HepG2 (cell line): Measurements from ENCODE around the gene MGMT. TPM values are rescaled to one million over a fixed set of nuclear protein-coding genes. Genes with fewer than 3 reads are reported as not detected.

ENCODE experiments used
- ATAC-seq: fragments of 200-7000 bp; cut with Tn5 transposase; 3 replicates; pipeline ENCODE4 v1.9.1; 2020; ENCODE audit warnings: mild to moderate bottlenecking, moderate library complexity
- BruUV-seq: library from RNA; stranded (reverse); fragments of 400-500 nt; replicated peaks from 2 replicates; lab custom pipeline; 2021; lab: Mats Ljungman, UMichigan
- CTCF ChIA-PET: fragments of 300-600 bp; formaldehyde crosslinking; extraction: SDS; loops from one replicate; lab custom pipeline; 2021; ENCODE audit warnings: low total read pairs, inconsistent platforms, low intra/inter-chr PET ratio; lab: Yijun Ruan, JAX
- POLR2A ChIA-PET: fragments of 350-600 bp; sonication (Branson Sonifier 250); formaldehyde crosslinking; loops from one replicate; lab custom pipeline; 2020; ENCODE audit warnings: antibody characterized with exemption, inconsistent platforms; lab: Yijun Ruan, JAX
- DNase-seq: peaks from one replicate; pipeline ENCODE4 v3.0.0-alpha.2; 2015; ENCODE audit warnings: low spot score
- FAIRE-seq: peaks from 3 replicates; lab custom pipeline; 2011; peaks lifted over from hg19 to GRCh38; lab: Jason Lieb, UNC
- H2AFZ ChIP-seq: one replicate; pipeline ENCODE4 v1.6.1; 2011; ENCODE audit warnings: low read length, inconsistent platforms
- H3K27ac ChIP-seq: fragments of 300-600 bp; 3 replicates; pipeline ENCODE4 v1.8.0; 2011; ENCODE audit warnings: mixed run types, mild to moderate bottlenecking, mixed read lengths, low read length, inconsistent platforms; ENCODE audit not compliant: insufficient read depth; ENCODE audit errors: extremely low read length
- H3K27me3 ChIP-seq, 2 experiments: fragments of 200-600 bp in 1 of 2; 2 replicates in 1 of 2; 3 replicates in 1 of 2; pipeline versions ENCODE4 v1.6.0 to v1.8.0; 2011; ENCODE audit warnings: low read length in 2 of 2, mild to moderate bottlenecking in 2 of 2, moderate library complexity in 2 of 2, inconsistent platforms in 1 of 2; ENCODE audit not compliant: insufficient read depth in 2 of 2, control insufficient read depth in 1 of 2
- H3K36me3 ChIP-seq, 2 experiments: fragments of 200-600 bp in 1 of 2; replicated peaks in 1 of 2; 2 replicates in 1 of 2; 3 replicates in 1 of 2; pipeline versions ENCODE4 v1.5.1 to v1.8.0; 2011; ENCODE audit warnings: low read length in 2 of 2, inconsistent platforms in 1 of 2; ENCODE audit not compliant: insufficient read depth in 2 of 2, control insufficient read depth in 1 of 2
- H3K4me1 ChIP-seq: 2 replicates; pipeline ENCODE4 v1.5.1; 2012; ENCODE audit warnings: low read length, inconsistent platforms; ENCODE audit not compliant: insufficient read depth
- H3K4me2 ChIP-seq: 2 replicates; pipeline ENCODE4 v1.6.0; 2011; ENCODE audit warnings: low read depth, low read length, inconsistent platforms
- H3K4me3 ChIP-seq, 3 experiments: fragments of 200-600 bp in 1 of 3; sonication (generic), shearing (Covaris generic) in 1 of 3; replicated peaks in 1 of 3; 2 replicates each; pipeline ENCODE4 v1.5.1; 2011 to 2016; ENCODE audit warnings: low read length in 3 of 3, inconsistent platforms in 2 of 3, low read depth in 2 of 3, mild to moderate bottlenecking in 2 of 3, control low read depth in 1 of 3, mixed read lengths in 1 of 3; ENCODE audit not compliant: insufficient read depth in 1 of 3
- H3K79me2 ChIP-seq: one replicate; pipeline ENCODE4 v1.6.1; 2011; ENCODE audit warnings: low read length, inconsistent platforms; ENCODE audit not compliant: insufficient read depth
- H3K9ac ChIP-seq: 2 replicates; pipeline ENCODE4 v1.6.0; 2011; ENCODE audit warnings: mild to moderate bottlenecking, low read depth, low read length, inconsistent platforms; ENCODE audit not compliant: insufficient read depth
- H3K9me3 ChIP-seq: 2 replicates; pipeline ENCODE4 v1.5.1; 2012; ENCODE audit warnings: mild to moderate bottlenecking, low read length
- H4K20me1 ChIP-seq: 2 replicates; pipeline ENCODE4 v1.6.0; 2011; ENCODE audit warnings: inconsistent platforms, mild to moderate bottlenecking, low read length, moderate library complexity; ENCODE audit not compliant: insufficient read depth
- AGO2 ChIP-seq: fragments of 200-400 bp; formaldehyde crosslinking; optimal IDR thresholded peaks from 2 replicates; pipeline ENCODE3; 2017; ENCODE audit warnings: mild to moderate bottlenecking, low read depth, low read length, moderate library complexity
- DDIT3 ChIP-seq: sonication (generic); formaldehyde crosslinking; IDR thresholded peaks from 2 replicates; pipeline ENCODE4 v1.4.0; 2020; ENCODE audit warnings: mild to moderate bottlenecking, missing genetic modification reagents
- FOXC1 ChIP-seq: sonication (generic); formaldehyde crosslinking; IDR thresholded peaks from 2 replicates; pipeline ENCODE4 v1.8.0; 2022; ENCODE audit warnings: mild to moderate bottlenecking, missing genetic modification reagents, borderline replicate concordance
- PLRG1 ChIP-seq: fragments of 450-650 bp; conservative IDR thresholded peaks from 2 replicates; pipeline ENCODE4 v1.6.1; 2016
- ZNF234 ChIP-seq: sonication (generic); formaldehyde crosslinking; conservative IDR thresholded peaks from 2 replicates; pipeline ENCODE4 v1.5.1; 2020; ENCODE audit warnings: mild to moderate bottlenecking, missing genetic modification reagents
- ZNF282 ChIP-seq: fragments of 450-650 bp; IDR thresholded peaks from 2 replicates; pipeline ENCODE4 v1.6.1; 2018; ENCODE audit not compliant: partially characterized antibody
- WGBS: methylation state at CpG from one replicate; pipeline ENCODE4 v1.1.6; 2017; ENCODE audit warnings: low lambda C conversion rate; 5-methylcytosine and 5-hydroxymethylcytosine counted together
- in situ Hi-C: cut with HindIII; loops from 2 replicates; pipeline ENCODE4 v1.10.0; 2017; ENCODE audit warnings: low pct_unique_long_range_greater_than_20kb; ENCODE audit not compliant: extremely low pct_ligation_motif_present
- intact Hi-C: fragments of 100-400 bp; cut with micrococcal nuclease; formaldehyde crosslinking; loops from one replicate; pipeline ENCODE4 v1.10.0; 2022; ENCODE audit not compliant: unreplicated experiment
- polyA plus RNA-seq, 8 experiments: library from polyadenylated mRNA; depleted of rRNA in 3 of 8; stranded (reverse) in 7 of 8; unstranded in 1 of 8; fragments of >200 nt; fragmentation: Illumina TruSeq in 4 of 8; extraction: Trizol in 4 of 8; gene quantifications; 2 replicates each; pipeline versions ENCODE4 v1.2.1 to v1.2.3, GENCODE V29; 2011 to 2016; ENCODE audit warnings: low read depth in 4 of 8, missing spikeins in 1 of 8, mixed read lengths in 1 of 8; ENCODE audit not compliant: insufficient read depth in 1 of 8
- total RNA-seq, 5 experiments: library from RNA; depleted of rRNA; stranded (reverse); fragments of >200 nt; fragmentation: Illumina TruSeq; extraction: Trizol; gene quantifications; 2 replicates each; pipeline ENCODE4 v1.2.3, GENCODE V29; 2016; ENCODE audit warnings: low read depth in 1 of 5
- TF ChIP-seq, protein P1 (sequence below): sonication (generic); formaldehyde crosslinking; conservative IDR thresholded peaks from 2 replicates; pipeline ENCODE4 v1.4.0; 2020; ENCODE audit warnings: missing genetic modification reagents

Gene MGMT
- total and polyA plus RNA-seq, 2 of the 13 experiments (the other 11 are each of a cell fraction or from before 2014, with no cell fraction given), result 12.0 to 19.5 TPM

- no peak for ATAC-seq
- ChIA-PET POLR2A (no interaction called here), CTCF (no interaction called here)
- Histone ChIP-seq H3K79me2 (no peaks in the 10 kb centered on the region), H2AFZ (no peak overlapping the region), H3K36me3 (no peaks in the 10 kb centered on the region; a peak in 1 of 5 replicates), H3K4me2 (no peak overlapping the region), H3K27me3 (no peaks in the 10 kb centered on the region), H3K9me3 (peaks cover 16% of the 10 kb centered on the region; the same call in 1 of the 2 replicates), H3K27ac (no peak overlapping the region), H4K20me1 (no peaks in the 10 kb centered on the region)
- no TSS peak for BruUV-seq
- intact Hi-C loops (no loop called here), in situ Hi-C loops (no loop called here)
- no peak for TF ChIP-seq ZNF234 (CRISPR knock-in tag)
- no peak for TF ChIP-seq DDIT3
- TF ChIP-seq, protein P1, sequence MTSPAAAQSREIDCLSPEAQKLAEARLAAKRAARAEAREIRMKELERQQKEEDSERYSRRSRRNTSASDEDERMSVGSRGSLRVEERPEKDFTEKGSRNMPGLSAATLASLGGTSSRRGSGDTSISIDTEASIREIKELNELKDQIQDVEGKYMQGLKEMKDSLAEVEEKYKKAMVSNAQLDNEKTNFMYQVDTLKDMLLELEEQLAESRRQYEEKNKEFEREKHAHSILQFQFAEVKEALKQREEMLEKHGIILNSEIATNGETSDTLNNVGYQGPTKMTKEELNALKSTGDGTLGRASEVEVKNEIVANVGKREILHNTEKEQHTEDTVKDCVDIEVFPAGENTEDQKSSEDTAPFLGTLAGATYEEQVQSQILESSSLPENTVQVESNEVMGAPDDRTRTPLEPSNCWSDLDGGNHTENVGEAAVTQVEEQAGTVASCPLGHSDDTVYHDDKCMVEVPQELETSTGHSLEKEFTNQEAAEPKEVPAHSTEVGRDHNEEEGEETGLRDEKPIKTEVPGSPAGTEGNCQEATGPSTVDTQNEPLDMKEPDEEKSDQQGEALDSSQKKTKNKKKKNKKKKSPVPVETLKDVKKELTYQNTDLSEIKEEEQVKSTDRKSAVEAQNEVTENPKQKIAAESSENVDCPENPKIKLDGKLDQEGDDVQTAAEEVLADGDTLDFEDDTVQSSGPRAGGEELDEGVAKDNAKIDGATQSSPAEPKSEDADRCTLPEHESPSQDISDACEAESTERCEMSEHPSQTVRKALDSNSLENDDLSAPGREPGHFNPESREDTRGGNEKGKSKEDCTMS, result no peak
- TF ChIP-seq ZNF282, result no peak
- no peak for TF ChIP-seq AGO2
- TF ChIP-seq FOXC1, result no peak
- no peak for TF ChIP-seq PLRG1
- TF ChIP-seq, all 625 proteins: peak for 0
- 72% methylated on average over 11 of the region's 11 CpGs for WGBS
- Histone ChIP-seq H3K4me3 (no peak overlapping the region), H3K9ac (no peak overlapping the region), H3K4me1 (no peaks in the 10 kb centered on the region)
- DNase-seq (no peak), FAIRE-seq (no peak)
These were observed 103.1 kb downstream of the MGMT start for GRCh38 chr10:129570185-129570584.
